Subcutaneous adipose tissue (tissue), 4 donors: Measurements from ENCODE around the gene GMPR2. TPM values are rescaled to one million over a fixed set of nuclear protein-coding genes. Genes with fewer than 3 reads are reported as not detected.

Experiments used
- total RNA-seq, 4 donors: library from RNA; depleted of rRNA; stranded (reverse); fragments of >200 nt; gene quantifications; one replicate each; pipeline ENCODE4 v1.1.0, GENCODE V29; 2016
- TF ChIP-seq, protein P1 (sequence below): fragments of 450-650 bp; IDR thresholded peaks from one replicate; pipeline ENCODE4 v1.5.1; 2016; ENCODE audit warnings: low read depth, mild to moderate bottlenecking, control low read depth, antibody characterized with exemption, moderate library complexity

GMPR2 gene
- total RNA-seq, 4 donors from 2014 or later = 31.3 to 75.5 (median 54.3) TPM

DNA sequence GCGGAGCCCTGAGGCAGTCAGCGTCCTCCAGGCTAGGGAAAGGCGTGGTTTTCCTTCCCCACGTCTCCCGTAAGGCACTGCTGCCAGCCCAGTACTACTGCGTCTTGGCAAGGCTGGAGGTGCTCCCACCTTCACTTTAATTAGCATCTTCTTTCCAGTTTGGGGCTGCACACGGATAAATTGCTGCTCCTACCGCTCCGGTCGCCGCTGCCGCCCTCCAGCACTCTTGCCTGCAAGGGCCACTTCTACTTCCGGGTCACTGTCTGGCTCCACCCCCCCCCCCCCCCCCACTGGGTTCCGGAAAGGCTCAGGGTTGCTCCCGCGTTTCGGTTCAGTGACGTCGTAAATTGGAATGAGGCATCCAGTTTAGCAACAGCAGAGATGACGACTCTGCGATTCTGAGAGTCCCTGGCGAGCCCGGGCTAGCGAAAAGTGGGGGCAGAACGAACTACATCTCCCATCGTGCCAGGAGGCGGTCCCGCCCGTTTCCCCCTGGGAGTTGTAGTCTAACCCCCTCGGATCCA is 546 bp upstream of the GMPR2 start, which contains the start of gene NEDD8:
NEDD8 (minus strand) TSS at position 247 of the 524 bp plus-strand sequence; CDS start at position 147, 100 bp downstream.
- TF ChIP-seq, protein P1, sequence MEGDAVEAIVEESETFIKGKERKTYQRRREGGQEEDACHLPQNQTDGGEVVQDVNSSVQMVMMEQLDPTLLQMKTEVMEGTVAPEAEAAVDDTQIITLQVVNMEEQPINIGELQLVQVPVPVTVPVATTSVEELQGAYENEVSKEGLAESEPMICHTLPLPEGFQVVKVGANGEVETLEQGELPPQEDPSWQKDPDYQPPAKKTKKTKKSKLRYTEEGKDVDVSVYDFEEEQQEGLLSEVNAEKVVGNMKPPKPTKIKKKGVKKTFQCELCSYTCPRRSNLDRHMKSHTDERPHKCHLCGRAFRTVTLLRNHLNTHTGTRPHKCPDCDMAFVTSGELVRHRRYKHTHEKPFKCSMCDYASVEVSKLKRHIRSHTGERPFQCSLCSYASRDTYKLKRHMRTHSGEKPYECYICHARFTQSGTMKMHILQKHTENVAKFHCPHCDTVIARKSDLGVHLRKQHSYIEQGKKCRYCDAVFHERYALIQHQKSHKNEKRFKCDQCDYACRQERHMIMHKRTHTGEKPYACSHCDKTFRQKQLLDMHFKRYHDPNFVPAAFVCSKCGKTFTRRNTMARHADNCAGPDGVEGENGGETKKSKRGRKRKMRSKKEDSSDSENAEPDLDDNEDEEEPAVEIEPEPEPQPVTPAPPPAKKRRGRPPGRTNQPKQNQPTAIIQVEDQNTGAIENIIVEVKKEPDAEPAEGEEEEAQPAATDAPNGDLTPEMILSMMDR = no peak

GRCh38 chr14:24233538-24233866 is 773 bp downstream of the GMPR2 start:
- TF ChIP-seq, protein P1 = no peak

- TF ChIP-seq, protein P1 = no peak
Measured at GRCh38 chr14:24234095-24235005, 1.6 kb downstream of the GMPR2 start.

- TF ChIP-seq, protein P1 = no peak
Measured at GRCh38 chr14:24235804-24236688, 3.3 kb downstream of the GMPR2 start.

- TF ChIP-seq, protein P1 = no peak
Measured at GRCh38 chr14:24236689-24237462, 4.1 kb downstream of the GMPR2 start.

- TF ChIP-seq, protein P1 = no peak
Measured at GRCh38 chr14:24237463-24237955, 4.8 kb downstream of the GMPR2 start.
